ENCODE results near the gene EPS8L3.
A peak's percentile ranks its signal among the peaks of the same experiment; 100 is the strongest.

Gene EPS8L3

DNA sequence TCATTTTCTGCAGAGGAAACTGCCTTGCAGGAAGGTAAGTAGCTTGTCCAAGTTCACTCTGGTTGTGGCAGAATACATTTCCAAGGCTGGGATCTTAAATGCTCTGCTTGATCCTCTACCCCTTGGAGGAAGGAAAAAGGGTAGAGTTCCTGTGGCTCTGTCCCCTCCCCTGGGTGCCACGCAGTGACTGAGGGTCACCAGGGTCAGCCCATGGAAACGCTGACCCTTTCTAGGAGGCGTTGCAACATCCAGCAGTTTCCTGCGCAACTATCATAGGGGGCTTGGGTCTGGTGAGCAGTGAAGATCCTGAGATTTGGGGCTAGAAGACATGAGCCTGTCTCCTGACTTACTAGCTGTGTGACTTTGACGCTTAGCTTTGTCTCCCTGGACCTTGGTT, 29.4 kb upstream of the EPS8L3 start:
- DNase-seq: no peak

DNA sequence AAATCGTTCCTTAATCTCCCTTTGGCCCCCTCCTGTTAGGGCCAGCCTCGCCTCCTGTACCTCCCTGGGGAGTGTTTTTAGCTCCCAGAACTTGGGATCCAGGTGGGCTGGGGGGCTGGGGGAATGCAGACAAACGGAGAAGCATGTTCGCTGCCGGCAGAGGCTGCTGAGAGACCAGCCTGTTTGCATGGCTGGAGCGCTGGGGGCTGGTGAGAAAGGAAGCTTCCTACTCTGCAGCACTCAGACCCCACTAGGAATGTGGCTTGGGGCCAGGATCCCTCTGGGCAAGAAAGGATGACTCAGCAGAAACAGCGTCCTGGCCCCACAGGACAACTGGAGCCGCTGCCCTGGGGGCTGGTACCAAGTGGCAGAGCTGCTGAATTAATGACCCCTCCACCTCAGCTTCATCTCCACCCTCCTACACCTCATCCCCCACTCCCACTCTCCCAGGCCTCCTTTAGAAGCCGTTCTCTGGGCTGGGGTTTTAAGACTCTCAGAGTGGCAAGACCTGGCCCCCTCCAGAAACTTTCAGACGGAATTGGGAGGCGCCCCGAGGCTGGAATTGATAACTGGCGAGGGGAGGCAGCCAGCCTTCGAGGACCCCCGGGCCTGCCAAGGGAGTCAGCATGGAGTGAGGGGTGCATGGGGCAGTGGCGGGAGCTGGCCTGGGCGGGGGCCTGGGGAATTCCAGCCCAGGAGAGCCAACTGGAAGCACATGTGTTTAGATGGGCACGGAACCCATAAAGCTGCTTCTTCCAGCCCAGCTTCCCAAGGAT, 28.5 kb upstream of the EPS8L3 start:
- peak; percentile 98 for DNase-seq

DNA sequence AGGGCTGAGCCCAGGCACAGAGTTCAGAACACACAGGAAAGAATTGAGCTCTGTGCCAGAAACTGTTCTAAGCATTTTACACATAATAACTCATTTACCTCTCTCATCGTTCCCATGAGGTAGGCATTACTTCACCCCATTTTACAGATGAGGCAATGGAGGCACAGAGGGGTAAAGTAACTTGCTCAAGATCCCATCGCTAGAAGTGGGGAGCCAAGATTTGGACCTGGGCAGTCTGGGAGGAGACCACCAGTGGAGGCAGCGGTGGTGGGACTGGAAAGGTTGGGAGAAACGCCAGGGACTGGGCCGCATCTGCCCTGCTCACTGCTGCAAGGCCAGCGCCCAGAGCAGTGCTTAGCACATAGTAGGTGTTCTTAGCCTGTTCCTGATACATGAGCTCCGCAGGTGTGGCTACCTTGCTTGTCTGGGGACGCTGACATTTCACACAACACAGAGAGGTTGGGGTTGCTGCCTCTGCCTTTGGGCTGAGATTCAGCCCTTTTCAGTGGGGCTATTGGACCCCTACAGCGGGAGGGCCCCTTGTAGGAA, 27.8 kb upstream of the EPS8L3 start:
- no peak for DNase-seq

DNA sequence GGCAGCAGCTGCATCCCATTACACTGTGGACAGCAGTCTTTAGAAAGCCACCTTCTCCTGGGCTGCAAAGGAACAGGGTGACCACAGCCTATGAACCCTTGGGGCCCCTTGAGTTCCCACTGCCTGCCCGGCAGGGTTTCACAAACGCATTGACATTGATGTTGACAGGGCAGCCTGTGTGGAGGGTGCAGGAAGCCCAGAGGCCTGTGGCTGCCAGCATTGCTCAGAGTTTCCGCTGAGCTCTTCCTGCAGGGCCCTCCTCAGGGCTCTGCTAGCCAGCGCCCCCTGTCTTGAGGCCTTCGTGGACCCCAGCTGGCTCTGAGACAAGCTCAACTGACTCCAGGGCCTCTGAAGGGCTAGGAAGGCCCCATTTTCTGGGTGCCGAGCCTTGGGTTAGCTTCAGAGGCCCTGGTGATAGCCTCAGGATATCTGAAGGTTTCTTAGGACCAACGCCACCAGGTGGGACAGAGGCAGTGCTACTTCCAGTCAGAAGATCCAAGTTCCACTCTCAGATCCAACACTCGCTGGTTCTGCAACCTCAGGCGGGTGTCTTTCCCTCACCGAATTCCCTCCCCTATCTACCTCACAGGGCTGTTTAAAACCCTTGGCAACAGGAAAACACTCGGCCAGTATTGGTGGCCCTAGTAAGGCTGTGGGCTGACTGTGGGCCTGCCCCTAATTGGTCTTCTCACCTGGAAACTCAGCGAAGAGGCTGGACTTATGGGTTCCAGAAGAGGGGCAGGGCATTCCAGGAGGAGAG, 27.2 kb upstream of the EPS8L3 start:
- peak; percentile 64 for DNase-seq

DNA sequence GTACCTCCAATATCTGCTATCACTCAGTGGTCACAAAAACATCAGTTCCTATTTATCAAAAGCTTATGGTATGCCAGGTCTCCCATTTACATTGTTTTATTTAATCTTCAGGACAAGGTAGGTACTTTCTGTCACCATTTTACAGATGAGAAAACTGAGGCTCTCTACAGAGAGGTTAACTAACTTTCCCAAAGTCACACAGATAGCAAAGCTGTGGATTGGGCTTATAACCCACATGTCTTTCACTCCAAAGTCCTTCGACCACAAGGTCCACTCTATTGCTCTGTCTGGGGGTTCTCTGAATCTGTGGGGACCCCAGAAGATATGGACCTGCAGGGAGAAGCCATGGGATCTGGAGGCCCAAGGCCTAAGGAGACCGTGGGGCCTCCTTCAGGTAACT, 26.6 kb upstream of the EPS8L3 start:
- DNase-seq: no peak

DNA sequence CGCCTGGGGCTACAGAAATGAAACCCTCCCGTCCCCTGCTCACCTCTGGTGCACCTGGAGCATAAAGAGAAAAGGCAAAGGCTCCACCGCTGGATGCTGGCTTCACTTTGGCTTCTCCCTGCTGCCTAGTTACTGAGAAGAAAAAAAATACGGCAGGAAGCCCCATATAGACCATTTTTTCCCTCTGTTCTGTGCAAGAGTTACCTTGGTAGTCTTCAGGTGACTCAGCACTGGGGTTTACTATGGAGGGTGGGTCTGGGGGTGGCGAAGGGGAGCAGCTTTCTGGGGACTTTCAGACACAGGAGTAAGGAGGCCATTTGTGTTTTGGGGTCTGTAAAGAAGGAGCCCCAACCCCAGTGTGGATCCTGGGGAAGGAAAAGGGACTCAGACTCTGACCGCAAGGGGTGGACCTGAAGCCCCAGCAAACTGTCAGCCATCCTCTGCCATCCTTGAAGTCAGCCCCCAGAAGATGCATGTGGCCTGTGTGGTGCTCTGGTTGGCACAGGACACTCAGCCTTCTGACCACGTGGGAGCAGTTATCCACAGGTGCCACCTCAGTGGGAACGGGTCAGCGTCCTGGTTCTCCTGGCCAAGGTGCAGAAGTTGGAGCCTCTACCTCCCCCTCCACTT, 25.9 kb upstream of the EPS8L3 start:
- no peak for DNase-seq

DNA sequence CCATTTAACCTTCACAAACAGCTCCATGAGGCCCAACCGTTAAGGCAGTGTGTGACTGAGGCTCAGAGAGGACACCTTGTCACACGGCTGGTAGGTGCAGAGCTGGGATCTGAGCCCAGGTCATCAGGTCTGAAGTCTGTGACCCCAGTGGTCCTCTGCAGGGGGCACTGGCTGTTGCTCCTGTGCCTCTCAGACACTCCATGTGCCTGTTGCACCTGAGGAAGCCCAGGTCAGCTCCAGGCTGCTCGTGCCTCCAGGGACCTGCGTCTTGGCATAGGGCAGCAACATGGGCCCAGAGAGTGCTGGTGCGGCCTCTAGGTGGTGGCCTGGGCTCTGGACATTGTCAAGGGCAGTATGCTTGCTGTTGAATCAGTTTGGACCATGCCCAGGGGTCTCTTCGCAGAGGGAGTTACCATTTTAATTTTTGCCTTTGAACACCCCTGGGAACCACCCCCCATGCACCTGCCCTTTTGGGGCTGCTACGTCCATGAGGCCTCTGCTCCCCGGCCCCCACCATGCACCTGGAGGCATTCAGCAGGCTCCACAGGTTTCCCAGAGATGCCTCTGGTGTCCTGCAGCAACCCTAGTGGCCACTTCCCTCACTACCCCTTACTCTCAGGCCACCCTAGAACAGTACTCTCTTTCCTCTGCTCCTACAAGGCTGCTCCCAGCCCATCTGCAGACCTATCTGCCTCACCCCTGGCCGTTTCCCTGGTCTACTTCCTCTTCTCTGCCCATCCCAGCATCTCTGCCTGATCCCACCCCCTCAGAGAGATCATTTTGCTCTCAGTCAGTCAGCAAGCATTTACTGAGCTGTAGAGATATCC, 25.2 kb upstream of the EPS8L3 start:
- DNase-seq: no peak

DNA sequence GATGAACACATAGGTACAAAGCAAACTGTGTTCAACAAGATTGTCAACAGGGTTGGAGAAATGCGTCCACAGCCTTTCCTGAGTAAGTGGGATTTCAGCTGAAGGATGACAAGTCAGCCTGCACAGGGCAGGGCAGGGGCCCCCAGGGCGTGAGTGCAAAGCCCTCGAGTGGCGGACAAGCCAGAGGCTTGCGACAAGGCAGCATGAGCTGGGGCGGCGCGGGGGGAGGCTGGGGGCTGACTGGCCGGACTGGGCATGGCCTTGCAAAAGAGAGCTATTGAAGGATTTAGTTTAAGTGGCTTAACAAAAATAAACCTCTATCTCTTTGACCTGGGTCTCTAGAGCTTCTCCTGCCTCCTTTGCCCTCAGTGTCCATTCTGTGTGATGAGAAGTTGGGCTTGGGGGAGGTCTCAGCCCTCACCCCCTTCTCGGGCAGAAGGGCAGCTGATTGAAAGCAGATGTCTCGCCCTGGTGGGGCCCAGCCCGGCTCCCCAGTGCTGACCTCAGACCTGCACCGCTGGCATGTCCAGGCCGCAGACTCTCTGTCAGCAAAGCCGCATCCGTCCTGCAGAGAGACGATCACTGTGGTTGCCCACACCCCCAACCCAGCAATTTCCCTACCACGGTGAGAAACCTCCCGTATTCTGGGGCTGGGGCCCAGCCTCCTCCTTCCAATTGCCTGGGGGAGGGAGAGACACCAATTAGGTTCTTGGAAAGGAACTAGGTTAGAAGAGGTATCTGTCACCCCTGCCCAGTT, 24.3 kb upstream of the EPS8L3 start:
- DNase-seq: no peak

DNA sequence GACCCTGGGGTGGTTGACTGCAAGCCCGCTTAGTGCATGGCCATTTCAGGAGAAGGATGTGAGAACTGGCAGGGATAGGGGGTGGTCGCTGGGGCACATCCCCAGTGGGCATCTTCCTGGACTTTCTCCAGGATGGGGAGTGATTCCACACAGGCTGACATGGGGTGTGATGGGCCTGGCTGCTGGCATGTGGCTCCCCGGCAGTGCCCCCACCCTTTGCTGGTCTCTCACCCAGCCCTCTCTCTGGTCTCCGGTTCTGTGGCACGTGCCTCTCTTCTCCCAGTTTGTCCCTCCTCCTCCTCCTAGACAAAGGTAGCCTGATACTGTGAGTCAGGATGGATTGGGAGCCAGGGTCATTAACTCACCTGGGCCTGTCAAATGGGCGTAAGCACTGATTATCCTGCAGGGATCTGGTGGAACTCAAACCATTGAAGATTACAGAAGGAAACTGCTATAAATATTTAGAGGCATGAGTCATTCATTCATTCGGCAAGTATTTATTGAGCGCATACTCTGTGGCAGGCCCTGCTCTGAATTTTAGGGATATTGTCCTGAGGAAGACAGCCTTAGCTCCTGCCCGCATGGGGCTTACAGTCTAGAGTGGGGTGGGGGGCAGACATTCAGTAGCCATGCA, 23.6 kb upstream of the EPS8L3 start:
- no peak for DNase-seq

DNA sequence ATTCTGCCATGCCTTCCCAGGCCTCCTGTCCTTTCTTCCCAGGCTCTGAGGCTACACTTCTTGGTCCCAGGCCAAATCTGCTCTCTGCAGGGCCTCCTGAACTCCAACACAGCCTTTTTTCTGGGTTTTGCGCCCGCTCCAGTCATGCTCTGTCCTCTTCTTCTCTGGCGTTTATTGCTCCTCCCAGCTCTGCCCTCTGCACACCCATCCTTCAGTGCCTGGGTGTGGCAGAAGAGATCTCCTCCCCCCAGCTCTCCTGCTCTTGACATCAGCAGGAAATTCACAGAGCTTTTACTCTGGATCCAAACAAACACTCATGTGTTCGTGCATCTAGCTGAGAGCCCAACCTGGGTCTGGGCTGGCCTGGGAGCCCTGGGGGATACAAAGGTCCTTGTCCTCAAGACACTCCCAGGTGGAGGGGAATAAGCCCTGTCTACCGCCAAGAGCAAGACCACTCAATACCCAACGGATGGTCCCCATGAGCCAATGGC, 22.9 kb upstream of the EPS8L3 start:
- no peak for DNase-seq

DNA sequence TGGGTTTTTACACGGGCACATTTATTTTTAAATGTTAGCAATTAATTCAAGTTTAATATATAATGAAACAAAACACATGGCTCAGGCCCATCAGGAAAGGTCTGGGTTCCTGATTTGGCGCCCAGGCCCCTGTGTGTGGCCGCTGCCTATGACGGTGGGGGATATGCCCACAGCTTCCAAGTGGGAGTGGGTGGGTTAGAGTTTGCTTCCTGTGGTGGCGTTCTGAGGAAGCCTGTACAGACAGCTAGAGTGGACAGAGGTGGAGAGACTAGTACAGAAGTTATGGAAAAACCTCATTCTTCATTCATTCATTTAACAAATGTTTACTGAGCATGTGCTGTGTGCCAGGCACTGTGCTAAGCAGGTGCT, 22.4 kb upstream of the EPS8L3 start:
- no peak for DNase-seq

DNA sequence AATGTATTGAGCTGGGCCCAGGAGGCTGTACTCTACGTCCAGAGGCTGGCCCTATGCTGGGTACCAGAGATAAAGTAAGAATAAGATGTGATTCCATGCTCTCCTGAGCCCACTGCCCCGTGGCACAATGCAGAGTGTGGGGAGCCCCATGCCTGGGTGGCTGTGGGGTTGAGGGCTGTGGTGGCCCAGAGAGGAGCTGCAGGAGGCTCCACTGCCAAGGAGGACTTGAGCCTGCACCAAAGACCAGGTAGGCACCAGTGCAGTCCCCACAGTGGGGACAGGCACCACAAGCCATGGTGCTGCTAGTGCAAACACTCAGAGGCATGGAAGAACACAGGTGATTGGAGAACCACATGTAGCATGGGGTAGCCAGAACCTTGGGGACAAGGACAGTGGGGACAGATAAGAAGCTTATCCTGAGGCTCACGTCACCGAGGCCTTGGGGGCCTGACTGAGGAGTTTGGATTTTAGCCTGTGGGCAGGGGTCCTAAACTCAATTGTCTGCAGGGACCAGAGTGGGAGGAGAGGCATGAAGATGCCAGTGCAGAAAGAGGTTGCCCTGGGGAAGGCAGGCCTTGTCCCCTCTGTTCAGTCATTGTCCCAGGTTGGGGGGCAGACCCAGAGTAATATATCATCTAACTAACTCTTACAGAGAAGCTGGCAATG, 21.9 kb upstream of the EPS8L3 start:
- DNase-seq: no peak

DNA sequence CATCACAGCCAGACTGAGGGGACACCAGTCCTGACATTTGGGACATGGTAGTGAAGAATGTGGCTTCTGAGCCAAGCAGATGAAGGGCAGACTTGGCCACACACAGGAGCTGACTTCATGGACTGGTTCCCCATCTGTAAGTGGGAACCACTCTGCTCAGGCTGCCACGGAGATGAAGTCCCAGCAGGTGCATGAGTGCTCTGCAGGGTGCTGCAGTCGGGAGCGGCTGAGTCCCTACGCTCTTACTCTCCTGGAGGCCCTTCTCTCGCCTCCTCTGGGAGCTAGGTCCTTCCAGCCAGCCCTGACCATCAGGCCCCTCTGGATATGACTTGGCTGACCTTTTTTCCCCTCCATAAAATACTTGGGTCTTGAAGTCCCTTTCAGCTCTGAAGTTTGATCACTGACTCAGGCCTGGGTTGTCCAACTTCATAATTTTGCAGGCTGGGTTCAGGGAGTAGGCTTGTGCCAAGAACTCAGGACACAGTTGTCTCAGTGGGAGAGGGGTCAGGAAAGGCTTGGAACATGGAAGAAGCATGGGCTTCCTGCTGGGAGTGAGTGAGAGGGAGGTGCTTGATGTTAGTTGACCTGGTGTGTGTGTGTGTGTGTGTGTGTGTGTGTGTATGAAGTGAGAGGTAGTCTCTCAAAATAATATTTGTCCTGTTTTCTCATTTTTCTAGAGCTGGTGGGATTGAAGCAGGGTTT, 21.0 kb upstream of the EPS8L3 start:
- no peak for DNase-seq

DNA sequence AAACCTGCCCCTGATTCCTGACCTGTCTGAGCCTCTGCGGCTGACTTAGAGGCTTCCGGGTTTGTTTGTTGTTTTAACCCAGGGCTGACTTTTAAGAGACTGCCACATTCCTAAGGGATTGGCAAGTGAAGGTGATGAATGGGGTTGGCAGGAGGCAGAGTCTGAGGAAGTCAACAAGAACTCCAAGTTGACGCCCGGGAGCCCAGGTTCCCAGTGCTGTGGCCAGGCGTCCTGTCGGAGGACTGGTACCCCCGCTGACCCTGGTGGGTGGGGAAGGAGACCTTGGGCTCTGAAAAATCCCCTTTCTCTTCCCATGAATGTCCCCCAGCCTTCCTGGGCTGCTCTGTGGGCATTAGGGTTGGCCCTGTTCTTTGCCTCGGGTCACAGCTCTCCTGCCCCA, 19.7 kb upstream of the EPS8L3 start:
- DNase-seq: peak; percentile 51

DNA sequence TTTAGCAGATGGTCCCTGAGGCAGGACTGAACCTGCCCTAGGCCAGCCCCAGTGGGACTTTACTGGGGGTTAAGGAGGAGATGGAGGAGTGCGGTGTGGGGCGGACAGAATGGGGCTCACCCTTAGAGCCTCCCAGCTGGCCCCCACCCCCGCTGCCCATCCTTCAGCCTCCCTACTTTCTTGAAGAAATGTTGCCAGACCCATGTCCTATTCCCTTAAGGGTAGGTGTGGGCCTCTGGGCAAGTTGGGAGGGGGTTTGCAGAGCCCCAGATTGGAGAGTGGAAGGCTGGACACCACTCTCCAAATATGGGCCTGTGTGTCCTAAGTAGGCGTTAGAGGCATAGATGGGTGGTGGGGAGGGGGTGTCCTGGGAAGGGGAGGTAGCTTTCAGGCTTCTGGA, 19.2 kb upstream of the EPS8L3 start:
- DNase-seq: no peak

DNA sequence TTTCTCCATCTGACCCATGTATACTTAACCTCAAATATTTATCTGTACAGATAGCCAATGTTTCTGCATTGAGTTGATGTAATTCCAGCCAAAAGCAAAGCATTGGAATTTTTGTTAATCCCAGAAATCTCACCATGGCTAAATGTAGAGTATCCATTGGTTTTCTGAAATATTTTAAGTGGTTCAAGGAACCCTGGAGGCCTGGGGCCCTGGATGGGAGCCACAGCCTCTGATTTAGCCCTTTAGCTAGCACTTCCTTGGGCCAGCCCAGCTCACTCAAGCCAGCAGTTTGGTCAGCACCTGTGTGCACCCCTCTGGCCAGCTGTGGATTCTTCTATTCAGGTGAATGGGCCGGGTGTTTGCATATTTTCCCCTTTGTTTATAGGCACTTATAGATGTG, 18.8 kb upstream of the EPS8L3 start:
- DNase-seq: peak; percentile 80

DNA sequence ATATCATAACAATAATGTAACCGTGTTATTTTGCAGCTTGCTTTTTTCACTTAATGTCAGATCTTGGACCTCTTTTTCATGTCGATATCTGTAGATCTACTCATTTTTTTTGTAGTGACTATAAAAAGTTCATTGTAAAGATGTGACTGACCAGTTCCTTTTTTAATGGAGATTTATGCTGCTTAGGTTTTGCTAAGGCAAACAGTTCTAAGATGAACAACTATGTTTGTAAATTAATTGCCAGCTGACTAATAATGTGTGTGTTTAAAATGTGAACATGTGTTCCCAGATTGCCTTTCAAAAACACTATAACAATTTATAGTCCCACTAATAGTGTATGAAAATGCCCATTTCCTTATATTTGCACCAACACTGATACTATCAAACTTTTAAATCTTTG, 18.1 kb upstream of the EPS8L3 start:
- no peak for DNase-seq

DNA sequence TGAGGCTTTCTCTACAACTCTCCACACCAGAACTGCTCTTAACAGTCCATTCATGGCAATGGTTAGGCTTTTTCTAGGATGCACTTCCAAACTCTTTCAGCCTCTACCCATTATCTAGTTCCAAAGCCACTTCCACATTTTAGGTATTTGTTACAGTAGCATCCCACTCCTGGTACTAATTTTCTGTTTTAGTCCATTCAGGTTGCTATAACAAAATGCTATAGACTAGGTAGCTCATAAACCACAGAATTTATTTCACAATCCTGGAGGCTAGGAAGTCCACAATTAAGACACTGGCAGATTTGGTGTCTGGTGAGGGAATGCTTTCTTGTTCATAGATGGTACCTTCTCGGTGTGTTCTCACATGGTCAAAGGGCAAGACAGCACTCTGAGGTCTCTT, 17.3 kb upstream of the EPS8L3 start:
- DNase-seq: no peak

DNA sequence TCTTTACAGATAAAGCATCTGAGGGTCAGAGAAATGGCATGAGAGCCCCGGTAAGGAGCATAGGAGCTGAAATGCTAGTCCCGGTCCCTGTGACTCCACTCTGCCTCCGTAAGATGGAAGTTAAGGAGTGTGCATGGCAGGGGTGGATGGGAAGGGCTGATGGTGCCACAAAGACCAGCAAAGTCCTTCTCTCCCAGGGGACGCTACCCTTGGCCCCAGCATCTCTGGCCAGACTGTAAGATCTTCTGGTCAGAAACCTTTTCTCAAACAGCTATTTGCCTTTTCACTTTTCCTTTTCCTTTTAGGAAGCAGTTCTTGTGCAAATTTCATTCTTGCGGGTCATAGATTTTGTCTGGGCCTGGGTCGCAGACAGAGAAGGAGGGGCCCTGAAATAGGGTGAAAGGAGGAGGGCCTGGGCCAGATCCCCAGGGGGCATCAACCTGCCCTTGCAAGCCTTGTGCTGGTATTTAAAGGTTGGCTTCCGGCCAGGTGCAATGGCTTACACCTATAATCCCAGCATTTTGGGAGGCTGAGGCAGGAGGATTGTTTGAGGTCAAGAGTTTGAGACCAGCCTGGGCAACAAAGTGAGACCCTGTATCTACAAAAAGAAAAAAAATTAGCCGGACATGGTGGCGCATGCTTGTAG, 14.4 kb upstream of the EPS8L3 start:
- no peak for DNase-seq

DNA sequence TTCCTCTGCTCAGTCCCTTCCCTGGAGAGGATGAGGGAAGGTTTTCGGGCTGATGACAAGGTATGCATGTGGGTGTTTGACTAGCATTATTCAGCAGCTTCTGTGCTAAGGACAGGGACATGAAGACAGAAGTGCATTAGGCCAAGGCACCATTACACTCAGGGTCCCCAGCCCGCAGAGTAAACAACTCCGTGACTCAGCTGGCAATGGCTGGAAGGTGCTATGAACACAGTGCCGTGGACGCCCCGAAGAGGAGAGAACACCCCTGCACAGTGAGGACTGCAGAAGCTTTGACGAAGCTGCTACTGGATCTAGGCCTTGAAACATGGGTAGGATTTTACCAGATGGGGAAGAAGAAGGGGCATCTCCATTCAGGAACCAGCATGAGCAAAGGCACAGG, 13.7 kb upstream of the EPS8L3 start:
- DNase-seq: no peak
